Activated CD8-positive, alpha-beta memory T cell treated with anti-CD3 and anti-CD28 coated beads, Interleukin-2, amount 50 U/mL, for 1 hour (primary cell): ENCODE results near the gene MED16.

ENCODE experiments used
- DNase-seq: peaks from one replicate; pipeline ENCODE4 v3.0.0-alpha.2; 2020; ENCODE audit errors: extremely low read depth

MED16 gene

GRCh38 chr19:892894-893689 is at the start of gene MED16, which contains the start of gene RNU6-9:
MED16 (minus strand) TSS chr19:893187; CDS start chr19:891131, 2,056 bp downstream.
RNU6-9 (plus strand) TSS chr19:893484.
- DNase-seq = peak; percentile 77

- no peak for DNase-seq
Observed at GRCh38 chr19:942133-942645, 49.2 kb upstream of the MED16 start.

GRCh38 chr19:941292-942132 is 48.5 kb upstream of the MED16 start:
- no peak for DNase-seq

DNA sequence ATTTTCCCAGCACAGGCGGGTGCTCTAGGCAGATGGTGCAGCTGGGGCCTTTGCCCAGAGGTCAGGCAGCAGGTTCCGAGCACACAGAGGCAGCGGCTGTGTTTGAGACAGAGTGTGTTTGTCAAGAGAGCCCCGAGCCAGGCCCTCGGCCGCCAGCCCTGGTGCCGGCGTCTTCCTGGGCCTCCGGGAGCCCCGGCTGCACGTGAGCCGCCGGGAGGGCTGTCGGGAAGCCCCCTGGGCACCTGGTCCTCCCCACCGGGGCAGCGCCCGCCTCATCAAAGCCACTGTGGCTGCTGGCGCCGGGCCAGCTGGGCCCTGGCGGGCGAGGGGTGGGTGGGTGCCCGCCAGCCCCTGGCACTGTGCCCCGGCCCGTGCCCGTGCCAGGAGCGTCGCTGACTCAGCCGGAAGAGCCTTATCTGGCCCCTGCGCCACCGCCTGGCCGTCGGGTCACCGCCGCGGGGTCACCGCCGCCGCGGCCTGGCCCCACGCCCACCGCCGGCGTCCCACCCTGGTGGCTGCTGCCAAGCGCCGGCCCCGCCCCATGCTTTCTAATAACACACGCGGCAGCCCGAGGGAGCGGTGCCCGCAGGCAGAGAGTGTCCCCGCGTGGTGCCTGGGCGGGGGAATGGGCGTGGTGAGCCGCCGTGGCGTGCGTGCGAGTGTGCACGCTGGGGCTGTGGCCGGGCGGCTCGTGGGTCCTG is 47.8 kb upstream of the MED16 start:
- peak; percentile 48 for DNase-seq

- no peak for DNase-seq
Observed at GRCh38 chr19:939922-940321, 46.9 kb upstream of the MED16 start.

- DNase-seq = no peak
Observed at GRCh38 chr19:939439-939838, 46.5 kb upstream of the MED16 start.

GRCh38 chr19:938233-938923 is 45.4 kb upstream of the MED16 start:
- DNase-seq = no peak

GRCh38 chr19:937259-937694 is 44.3 kb upstream of the MED16 start:
- DNase-seq = no peak

- no peak for DNase-seq
Observed at GRCh38 chr19:936175-936546, 43.2 kb upstream of the MED16 start.

DNA sequence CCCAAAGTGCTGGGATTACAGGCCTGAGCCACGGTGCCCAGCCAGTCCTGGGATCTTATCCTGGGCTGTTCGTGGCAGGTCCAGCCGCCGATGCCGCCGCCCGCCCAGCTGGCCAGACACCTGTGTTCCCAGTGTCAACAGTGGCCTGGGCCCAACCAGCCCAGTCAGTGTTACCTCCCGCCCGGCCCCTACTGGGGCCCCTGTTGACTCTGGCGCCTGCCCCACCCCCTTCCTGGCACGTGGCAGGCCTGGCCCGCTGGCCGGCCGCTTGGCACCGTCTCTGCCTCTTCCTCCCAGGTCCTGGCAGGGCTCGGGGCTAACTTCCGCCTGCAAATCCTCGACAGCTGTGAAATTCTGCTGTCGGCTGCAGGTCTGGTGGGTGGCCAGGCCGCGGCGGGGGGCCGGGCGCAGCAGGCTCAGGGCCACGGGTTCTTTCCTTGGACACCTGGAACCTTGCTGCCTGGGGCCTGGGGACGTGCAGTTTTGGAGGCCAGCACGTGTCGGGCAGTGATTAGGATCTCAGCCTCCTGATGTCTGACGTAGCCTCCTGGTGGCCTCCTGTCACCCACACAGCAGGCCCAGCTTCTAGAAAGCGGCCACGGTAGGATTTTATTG is 42.0 kb upstream of the MED16 start:
- no peak for DNase-seq

DNA sequence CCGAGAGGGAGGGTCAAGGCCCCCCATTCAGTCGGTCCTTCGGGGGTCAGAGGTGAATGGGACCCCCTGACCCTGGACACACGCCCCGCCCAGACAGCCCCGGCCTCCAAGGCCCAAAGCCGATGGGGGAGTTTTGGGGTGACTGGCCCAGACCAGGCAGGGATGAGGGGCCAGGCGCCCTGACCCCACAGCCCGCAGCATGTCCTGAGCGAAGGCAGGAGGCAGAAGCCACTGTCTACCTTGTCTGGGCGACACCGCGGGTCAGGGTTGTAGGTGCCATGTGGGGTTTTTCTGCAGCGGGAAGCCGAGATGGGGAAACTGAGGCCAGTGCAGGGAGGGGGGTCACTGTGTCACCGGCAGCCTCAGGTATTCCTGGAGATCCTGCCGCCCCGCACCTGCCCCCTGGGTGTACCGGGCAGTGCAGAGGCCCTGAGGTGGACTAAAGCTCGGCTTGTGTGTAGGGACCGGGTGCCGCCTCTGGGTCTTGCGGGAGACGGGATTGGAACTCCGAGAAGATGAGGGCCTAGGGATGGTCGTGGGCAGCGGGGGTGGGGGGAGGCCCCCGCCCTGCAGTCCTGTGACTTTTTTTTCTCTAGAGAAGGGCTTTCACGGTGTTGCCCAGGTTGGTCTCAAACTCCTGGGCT is 41.3 kb upstream of the MED16 start:
- DNase-seq = no peak

DNA sequence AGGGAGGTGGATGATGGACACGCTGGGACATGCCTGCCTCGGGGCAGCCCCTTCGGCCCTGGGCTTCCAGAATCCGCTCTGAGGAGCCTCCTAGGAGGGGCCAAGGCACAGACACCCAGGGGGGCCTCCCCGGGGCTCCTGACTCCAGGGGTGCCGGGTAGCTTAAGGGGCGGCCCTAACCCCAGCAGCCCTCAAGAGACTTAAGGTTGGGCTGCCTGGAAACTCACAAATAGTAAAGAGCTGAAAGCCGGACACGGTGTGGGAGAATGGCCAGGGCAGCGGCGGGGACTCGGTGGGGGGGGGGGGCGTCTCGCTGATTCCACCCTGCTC is 40.5 kb upstream of the MED16 start:
- no peak for DNase-seq

DNA sequence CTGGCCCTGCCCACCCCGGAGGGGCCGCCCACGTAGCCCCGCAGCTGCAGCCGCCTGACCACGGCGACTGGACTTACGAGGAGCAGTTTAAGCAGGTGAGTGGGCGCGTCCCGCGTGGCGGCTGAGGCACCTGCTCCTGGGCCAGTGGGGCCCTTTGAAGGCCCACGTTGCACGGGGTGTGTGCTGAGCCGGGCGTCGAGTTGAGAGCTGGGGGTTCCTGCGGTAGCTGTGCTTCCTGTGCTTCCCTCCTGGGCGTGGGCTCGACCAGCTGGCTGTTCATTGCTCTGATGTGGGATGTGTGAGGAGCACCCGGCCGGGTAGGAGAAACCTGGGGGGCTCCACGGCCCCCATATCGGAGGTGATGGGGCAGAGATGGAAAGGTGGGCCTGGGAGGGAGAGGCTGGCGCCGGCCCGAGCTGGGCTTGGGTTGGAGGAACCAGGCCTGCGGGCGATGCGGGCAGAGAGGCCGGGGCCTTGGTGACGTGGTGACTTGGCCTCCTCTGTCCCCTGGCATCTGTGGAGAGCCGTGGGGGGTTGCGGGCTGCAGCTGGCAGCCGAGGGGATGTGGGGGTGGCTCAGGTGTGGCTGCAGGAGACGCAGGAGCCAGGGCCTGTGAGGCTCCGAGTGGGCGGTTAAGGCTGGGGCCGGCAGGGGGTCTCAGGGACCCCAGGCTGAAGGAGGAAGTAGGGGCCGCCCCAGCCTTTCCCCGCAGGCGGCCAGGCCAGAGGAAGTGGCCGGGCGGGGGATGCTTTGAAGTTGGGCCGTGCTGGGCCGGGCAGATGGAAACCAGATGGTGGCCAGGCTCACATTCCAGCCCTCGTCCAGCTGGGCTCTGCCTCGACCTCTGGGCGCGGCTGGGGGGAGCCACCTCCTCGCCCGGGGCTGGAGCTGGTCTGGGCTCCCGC is 39.9 kb upstream of the MED16 start:
- no peak for DNase-seq

DNA sequence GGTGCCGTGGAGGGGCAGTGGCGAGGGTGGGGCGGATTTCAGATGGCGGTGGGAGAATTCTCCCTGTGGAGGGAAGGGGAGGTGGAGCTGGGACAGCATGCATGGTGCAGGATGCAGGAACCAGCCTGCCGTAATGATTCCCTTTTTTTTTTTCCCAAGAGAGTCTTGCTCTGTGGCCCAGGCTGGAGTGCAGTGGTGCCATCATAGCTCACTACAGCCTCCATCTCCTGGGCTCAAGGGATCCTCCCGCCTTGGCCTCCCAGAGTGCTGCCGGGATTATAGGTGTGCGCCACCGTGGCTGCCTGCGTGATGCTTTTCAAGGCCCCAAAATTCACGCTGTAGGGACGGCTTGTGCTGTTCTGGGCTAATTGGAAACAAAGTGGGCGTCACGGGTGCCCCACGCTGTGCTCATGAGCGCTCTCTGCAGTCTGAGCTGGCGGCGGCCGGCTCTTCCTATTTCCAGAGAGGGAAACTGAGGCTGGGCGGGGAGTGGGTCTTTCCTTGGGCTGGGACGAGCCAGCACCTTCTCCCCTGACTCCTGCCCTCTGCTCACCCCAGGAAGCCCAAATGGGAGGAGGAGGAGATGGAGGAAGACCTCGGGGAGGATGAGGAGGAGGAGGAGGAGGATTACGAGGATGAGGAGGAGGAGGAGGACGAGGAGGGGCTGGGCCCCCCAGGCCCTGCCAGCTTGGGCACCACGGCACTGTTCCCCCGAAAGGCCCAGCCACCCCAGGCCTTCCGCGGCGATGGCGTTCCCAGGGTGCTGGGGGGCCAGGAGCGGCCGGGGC is 39.1 kb upstream of the MED16 start:
- DNase-seq = no peak

- no peak for DNase-seq
Observed at GRCh38 chr19:929891-930258, 36.9 kb upstream of the MED16 start.

DNA sequence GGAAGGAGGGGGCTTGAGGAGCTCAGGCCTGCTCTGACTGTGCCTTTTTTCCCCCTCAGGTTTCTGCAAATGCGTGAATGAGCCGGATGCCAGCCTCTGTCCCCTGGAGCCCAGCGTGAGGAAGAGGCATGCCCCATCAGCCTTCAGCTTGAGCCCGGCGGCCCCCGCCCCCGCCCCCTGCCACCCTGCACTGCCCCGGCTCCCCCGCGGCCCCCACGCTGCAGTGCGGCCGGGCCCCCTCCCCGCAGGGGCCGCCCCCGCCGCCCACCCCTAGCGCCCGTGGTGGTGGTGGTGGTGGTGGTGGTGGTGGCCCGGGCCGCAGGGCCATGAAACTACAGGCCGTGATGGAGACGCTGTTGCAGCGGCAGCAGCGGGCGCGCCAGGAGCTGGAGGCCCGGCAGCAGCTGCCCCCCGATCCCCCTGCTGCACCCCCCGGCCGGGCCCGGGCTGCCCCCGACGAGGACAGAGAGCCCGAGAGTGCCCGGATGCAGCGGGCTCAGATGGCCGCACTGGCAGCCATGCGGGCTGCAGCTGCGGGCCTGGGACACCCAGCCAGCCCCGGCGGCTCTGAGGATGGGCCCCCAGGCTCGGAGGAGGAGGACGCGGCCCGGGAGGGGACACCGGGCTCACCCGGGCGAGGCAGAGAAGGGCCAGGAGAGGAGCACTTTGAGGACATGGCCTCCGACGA is 36.4 kb upstream of the MED16 start:
- no peak for DNase-seq

DNA sequence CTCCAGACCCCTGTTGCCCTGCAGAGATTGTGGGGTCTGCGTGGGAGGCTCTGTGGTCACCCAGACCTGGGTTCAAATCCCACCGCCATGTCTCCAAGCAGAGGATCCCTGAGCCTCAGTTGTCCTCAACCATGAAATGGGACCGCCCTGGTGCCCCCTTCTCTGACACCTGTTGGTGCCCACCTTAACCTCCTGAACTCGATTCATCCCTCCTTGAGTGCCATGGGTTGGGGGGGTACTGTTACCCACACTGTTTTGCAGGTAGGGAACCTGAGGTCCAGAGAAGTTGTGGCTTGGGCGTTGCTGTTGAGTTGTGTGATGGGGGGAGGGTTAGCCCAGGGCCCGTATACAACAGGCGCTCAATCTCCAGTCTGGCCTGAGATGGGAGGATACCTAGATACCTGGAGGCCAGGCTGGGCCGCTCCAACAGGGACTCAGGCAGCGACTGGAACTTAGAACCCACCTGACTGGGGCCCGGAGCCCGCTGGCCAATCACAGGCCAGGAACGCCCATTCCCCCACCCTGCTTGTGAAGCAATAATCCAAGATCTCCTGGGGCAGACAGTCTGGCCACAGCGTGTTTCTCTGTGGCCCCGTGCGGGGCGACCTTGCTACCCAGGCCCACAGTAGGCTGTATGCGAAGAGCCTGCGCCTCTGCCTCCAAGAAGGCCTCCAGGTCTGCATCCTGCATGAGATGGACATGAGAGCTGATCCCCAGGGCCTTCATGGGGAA is 35.6 kb upstream of the MED16 start:
- DNase-seq = no peak
